NB4 (cell line): ENCODE results near the gene GNB5.

Source experiments
- MYC ChIP-seq: IDR thresholded peaks from 2 replicates; pipeline ENCODE4 v1.6.1; 2011; ENCODE audit warnings: low read depth, low read length
- POLR2A ChIP-seq: IDR thresholded peaks from 2 replicates; pipeline ENCODE4 v1.6.1; 2011; ENCODE audit warnings: mild to moderate bottlenecking; ENCODE audit not compliant: insufficient read length; ENCODE audit errors: extremely low read depth
- TF ChIP-seq, protein P1 (sequence below): IDR thresholded peaks from one replicate; pipeline ENCODE4 v1.5.1; 2012; ENCODE audit warnings: low read depth, low read length
- TF ChIP-seq, protein P2 (sequence below): IDR thresholded peaks from 2 replicates; pipeline ENCODE4 v1.6.1; 2011; ENCODE audit warnings: low read depth, low read length

DNA sequence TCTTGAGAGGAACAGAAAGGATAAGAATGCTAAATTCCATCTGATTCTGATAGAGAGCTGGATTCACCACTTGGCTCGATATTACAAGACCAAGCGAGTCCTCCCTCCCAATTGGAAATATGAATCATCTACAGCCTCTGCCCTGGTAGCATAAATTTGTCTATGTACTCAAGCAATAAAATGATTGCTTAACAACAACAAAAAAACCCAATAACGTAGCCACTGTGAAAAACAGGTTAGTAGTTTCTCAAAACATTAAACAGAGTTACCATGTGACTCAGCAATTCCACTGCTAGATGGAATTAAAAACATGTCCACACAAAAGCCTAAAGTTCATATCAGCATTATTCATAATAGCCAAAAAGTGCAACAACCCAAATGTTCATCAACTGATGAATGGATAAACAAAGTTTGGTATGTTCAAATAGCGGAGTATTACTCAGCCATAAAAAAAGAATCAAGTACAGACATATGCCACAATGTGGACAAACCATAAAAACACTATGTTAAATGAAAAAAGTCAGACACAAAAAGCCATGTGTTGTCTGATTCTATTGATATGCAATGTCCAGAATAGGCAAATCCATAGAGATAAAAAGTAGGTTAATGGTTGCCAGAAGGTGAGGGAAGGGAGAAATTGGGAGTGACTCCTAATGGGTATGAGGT, 95.5 kb downstream of the GNB5 start:
- TF ChIP-seq, protein P1, sequence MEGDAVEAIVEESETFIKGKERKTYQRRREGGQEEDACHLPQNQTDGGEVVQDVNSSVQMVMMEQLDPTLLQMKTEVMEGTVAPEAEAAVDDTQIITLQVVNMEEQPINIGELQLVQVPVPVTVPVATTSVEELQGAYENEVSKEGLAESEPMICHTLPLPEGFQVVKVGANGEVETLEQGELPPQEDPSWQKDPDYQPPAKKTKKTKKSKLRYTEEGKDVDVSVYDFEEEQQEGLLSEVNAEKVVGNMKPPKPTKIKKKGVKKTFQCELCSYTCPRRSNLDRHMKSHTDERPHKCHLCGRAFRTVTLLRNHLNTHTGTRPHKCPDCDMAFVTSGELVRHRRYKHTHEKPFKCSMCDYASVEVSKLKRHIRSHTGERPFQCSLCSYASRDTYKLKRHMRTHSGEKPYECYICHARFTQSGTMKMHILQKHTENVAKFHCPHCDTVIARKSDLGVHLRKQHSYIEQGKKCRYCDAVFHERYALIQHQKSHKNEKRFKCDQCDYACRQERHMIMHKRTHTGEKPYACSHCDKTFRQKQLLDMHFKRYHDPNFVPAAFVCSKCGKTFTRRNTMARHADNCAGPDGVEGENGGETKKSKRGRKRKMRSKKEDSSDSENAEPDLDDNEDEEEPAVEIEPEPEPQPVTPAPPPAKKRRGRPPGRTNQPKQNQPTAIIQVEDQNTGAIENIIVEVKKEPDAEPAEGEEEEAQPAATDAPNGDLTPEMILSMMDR = no peak
- TF ChIP-seq, protein P2, sequence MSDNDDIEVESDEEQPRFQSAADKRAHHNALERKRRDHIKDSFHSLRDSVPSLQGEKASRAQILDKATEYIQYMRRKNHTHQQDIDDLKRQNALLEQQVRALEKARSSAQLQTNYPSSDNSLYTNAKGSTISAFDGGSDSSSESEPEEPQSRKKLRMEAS = no peak
- no peak for TF ChIP-seq POLR2A
- TF ChIP-seq MYC = no peak
